Activated T-helper 1 cell treated with anti-CD3 and anti-CD28 coated beads, Interleukin-12 subunit alpha, Interleukin-12 subunit beta, Interleukin-2, Interleukin-4 antibody, amounts not matched to agents 30 ng/mL and 10 ng/mL and 1 ng/mL, durations not matched to agents 14 hours and 24 hours and 36 hours (primary cell): Measurements from ENCODE around the gene SNTB2. TPM values are rescaled to one million over a fixed set of nuclear protein-coding genes. Genes with fewer than 3 reads are reported as not detected.

Experiments
- DNase-seq: peaks from one replicate; pipeline ENCODE4 v3.0.0; 2021; ENCODE audit warnings: low spot score
- H3K27ac Mint-ChIP-seq: one replicate; pipeline ENCODE4 v1.8.0; 2021; ENCODE audit warnings: mild to moderate bottlenecking, mixed read lengths
- H3K27me3 Mint-ChIP-seq: one replicate; pipeline ENCODE4 v1.8.0; 2022; ENCODE audit warnings: mild to moderate bottlenecking, moderate library complexity, mixed read lengths; ENCODE audit not compliant: insufficient read depth
- H3K36me3 Mint-ChIP-seq: one replicate; pipeline ENCODE4 v1.8.0; 2021; ENCODE audit warnings: low read depth, mixed read lengths
- H3K4me1 Mint-ChIP-seq: one replicate; pipeline ENCODE4 v1.8.0; 2021; ENCODE audit warnings: low read depth, mixed read lengths
- H3K4me3 Mint-ChIP-seq: one replicate; pipeline ENCODE4 v1.8.0; 2021; ENCODE audit warnings: mild to moderate bottlenecking, moderate library complexity, mixed read lengths
- H3K9me3 Mint-ChIP-seq: one replicate; pipeline ENCODE4 v1.8.0; 2021; ENCODE audit warnings: mixed read lengths
- intact Hi-C: fragments of 100-400 bp; cut with micrococcal nuclease; formaldehyde crosslinking; loops from one replicate; pipeline ENCODE4 v1.15.1; 2024
- total RNA-seq: library from RNA; stranded (reverse); gene quantifications from 2 replicates; pipeline ENCODE4 v1.2.3, GENCODE V29; 2022

SNTB2 gene
- total RNA-seq, 1 donor from 2014 or later, result 29.4 TPM

DNA sequence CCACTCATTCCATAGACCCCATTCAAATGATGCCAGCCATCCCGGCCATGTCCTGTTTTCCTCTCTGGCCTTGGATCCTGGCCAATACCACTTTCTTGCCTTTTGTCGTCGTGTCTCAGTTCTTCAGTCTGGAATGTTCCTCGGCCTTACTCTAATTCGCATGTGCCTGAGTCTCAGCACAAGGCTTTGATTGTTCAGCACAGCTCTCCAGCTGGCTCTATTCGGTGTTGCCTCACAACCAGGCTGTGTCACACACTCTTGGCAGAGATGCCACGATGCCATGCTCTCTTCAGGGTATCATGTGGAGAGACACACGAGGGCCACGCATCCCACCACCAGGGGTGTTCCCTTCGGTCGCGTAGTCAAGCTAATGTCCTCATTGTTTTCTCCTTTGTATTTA lies 122.4 kb downstream of the SNTB2 start:
- Mint-ChIP-seq H3K36me3 (peaks cover 21% of the 10 kb centered on the region), H3K4me3 (no peak overlapping the region), H3K9me3 (no peaks in the 10 kb centered on the region), H3K27ac (no peak overlapping the region), H3K4me1 (peaks cover 22% of the 10 kb centered on the region), H3K27me3 (no peaks in the 10 kb centered on the region)
- intact Hi-C loops, result no loop called here
- DNase-seq, result no peak

- Mint-ChIP-seq H3K4me1 (peaks cover 23% of the 10 kb centered on the region), H3K27me3 (no peaks in the 10 kb centered on the region), H3K9me3 (no peaks in the 10 kb centered on the region), H3K36me3 (peaks cover 22% of the 10 kb centered on the region), H3K27ac (peak within 1 kb of the TSS; percentile 96), H3K4me3 (peak within 1 kb of the TSS; percentile 99)
- DNase-seq, result peak; percentile 98
- intact Hi-C loops, result loop anchor here (1.0 to 5.0 kb wide), 10 partner anchors 19 to 1224 kb away; partner anchors contain the start of genes CHTF8, COG8, NFATC3 and NIP7
Measured at GRCh38 chr16:69310653-69311532, 123.9 kb downstream of the SNTB2 start, which contains the start of gene VPS4A. TSS of gene VPS4A (plus strand) at chr16:69311350. CDS start at chr16:69311512, 162 bp downstream.

DNA sequence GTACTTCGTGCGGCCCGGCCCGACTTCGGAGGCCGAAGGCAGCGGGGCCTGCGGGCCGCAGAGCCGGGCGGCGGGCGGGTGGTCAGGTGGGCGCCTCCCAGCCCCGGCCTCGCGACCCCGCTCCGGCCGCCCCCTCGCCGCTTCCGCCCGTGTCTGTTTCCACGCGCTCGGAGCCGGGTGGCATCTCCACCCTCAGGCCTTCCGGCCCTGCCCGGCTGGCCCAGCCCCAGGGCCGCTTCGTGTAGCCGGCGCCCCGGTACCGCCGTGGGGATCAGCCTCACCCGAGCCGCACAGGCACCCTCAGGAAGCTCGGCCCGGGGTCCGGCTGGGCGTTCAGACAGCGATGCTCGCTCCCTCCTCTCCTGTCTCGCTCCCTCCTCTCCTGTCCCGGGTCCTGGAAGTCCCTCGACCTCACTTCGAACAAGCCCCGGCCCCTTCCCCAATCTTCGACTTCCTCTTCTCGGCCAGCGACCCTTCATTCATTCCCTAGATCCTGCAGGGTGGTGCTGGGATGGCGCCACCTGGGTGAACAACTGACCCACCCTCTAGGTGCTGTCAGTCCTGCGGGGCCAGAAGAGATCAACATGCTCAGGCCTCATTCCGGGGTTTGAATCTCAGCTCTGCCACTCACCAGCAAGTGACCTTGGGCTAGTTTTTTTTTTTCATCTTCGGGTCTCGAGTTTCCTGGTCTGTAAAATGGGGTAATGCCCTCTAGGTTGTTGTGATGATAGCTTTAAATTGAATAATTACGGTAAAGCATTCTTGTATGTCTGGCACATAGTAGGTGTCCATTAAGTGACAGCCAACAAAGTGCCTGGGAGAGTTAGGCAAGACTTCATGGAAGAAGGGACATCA lies 124.8 kb downstream of the SNTB2 start:
- H3K36me3 Mint-ChIP-seq, result peaks cover 28% of the 10 kb centered on the region
- H3K27ac Mint-ChIP-seq, result peak overlapping the region; percentile 96
- no peaks in the 10 kb centered on the region for H3K27me3 Mint-ChIP-seq
- DNase-seq, result peak; percentile 45
- H3K9me3 Mint-ChIP-seq, result no peaks in the 10 kb centered on the region
- peak overlapping the region; percentile 99 for H3K4me3 Mint-ChIP-seq
- intact Hi-C loops, result loop anchor here (1.0 to 5.0 kb wide), 10 partner anchors 19 to 1224 kb away; partner anchors contain the start of genes CHTF8, COG8, NFATC3 and NIP7
- peaks cover 29% of the 10 kb centered on the region for H3K4me1 Mint-ChIP-seq

- H3K27ac Mint-ChIP-seq, result peak overlapping the region; percentile 71
- peaks cover 30% of the 10 kb centered on the region for H3K36me3 Mint-ChIP-seq
- no peak for DNase-seq
- H3K4me3 Mint-ChIP-seq, result peak overlapping the region; percentile 72
- H3K4me1 Mint-ChIP-seq, result peaks cover 29% of the 10 kb centered on the region
- no peaks in the 10 kb centered on the region for H3K27me3 Mint-ChIP-seq
- intact Hi-C loops, result loop anchor here (5.0 kb wide), 1 partner anchor 1226 kb away; the partner anchor contains the start of gene NFATC3
- H3K9me3 Mint-ChIP-seq, result no peaks in the 10 kb centered on the region
Measured at GRCh38 chr16:69313469-69313868, 126.5 kb downstream of the SNTB2 start.

GRCh38 chr16:69314534-69314933 lies 127.6 kb downstream of the SNTB2 start:
- Mint-ChIP-seq H3K9me3 (no peaks in the 10 kb centered on the region), H3K27me3 (no peaks in the 10 kb centered on the region), H3K27ac (no peak overlapping the region), H3K36me3 (peaks cover 36% of the 10 kb centered on the region), H3K4me3 (no peak overlapping the region), H3K4me1 (peaks cover 29% of the 10 kb centered on the region)
- no peak for DNase-seq
- intact Hi-C loops, result loop anchor here (5.0 kb wide), 1 partner anchor 1227 kb away; the partner anchor contains the start of gene NFATC3

GRCh38 chr16:69315486-69316311 lies 128.7 kb downstream of the SNTB2 start:
- Mint-ChIP-seq H3K36me3 (peaks cover 38% of the 10 kb centered on the region), H3K9me3 (no peaks in the 10 kb centered on the region), H3K27ac (no peak overlapping the region), H3K4me3 (no peak overlapping the region), H3K4me1 (peaks cover 24% of the 10 kb centered on the region), H3K27me3 (no peaks in the 10 kb centered on the region)
- DNase-seq, result no peak
- intact Hi-C loops, result no loop called here

- no peak for DNase-seq
- intact Hi-C loops, result no loop called here
- no peaks in the 10 kb centered on the region for H3K9me3 Mint-ChIP-seq
- H3K36me3 Mint-ChIP-seq, result peaks cover 46% of the 10 kb centered on the region
- no peak overlapping the region for H3K27ac Mint-ChIP-seq
- H3K4me3 Mint-ChIP-seq, result no peak overlapping the region
- no peaks in the 10 kb centered on the region for H3K27me3 Mint-ChIP-seq
- peaks cover 26% of the 10 kb centered on the region for H3K4me1 Mint-ChIP-seq
Measured at GRCh38 chr16:69316595-69317034, 129.7 kb downstream of the SNTB2 start.

GRCh38 chr16:69318177-69318910 lies 131.4 kb downstream of the SNTB2 start:
- intact Hi-C loops, result no loop called here
- Mint-ChIP-seq H3K27ac (no peak overlapping the region), H3K36me3 (peaks cover 45% of the 10 kb centered on the region), H3K9me3 (no peaks in the 10 kb centered on the region), H3K4me1 (peaks cover 20% of the 10 kb centered on the region), H3K27me3 (no peaks in the 10 kb centered on the region), H3K4me3 (no peak overlapping the region)
- no peak for DNase-seq

DNA sequence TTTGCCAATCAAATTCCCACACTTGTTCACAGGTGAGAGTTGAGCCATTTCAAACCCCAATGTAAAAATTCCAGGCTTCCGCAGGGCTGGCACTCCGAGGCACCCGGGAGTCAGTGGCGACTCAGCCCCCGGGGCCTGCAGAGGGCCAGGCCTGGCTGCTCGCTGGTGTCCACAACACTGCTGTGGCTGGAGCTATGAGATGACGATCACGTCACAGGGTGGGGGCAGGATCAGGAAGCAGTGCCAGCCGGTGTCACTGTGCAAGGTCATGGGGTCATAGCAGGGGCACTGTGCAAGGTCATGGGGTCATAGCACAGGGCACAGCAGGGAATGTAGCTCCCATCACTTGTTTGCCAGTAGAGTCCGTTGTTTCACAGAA lies 131.9 kb downstream of the SNTB2 start:
- H3K27me3 Mint-ChIP-seq, result no peaks in the 10 kb centered on the region
- no peak overlapping the region for H3K27ac Mint-ChIP-seq
- H3K4me3 Mint-ChIP-seq, result no peak overlapping the region
- peaks cover 14% of the 10 kb centered on the region for H3K4me1 Mint-ChIP-seq
- intact Hi-C loops, result no loop called here
- peaks cover 40% of the 10 kb centered on the region for H3K36me3 Mint-ChIP-seq
- no peak for DNase-seq
- no peaks in the 10 kb centered on the region for H3K9me3 Mint-ChIP-seq

- intact Hi-C loops, result no loop called here
- Mint-ChIP-seq H3K27ac (no peak overlapping the region), H3K36me3 (peaks cover 37% of the 10 kb centered on the region), H3K9me3 (no peaks in the 10 kb centered on the region), H3K27me3 (no peaks in the 10 kb centered on the region), H3K4me1 (peaks cover 14% of the 10 kb centered on the region), H3K4me3 (no peak overlapping the region)
- DNase-seq, result no peak
Measured at GRCh38 chr16:69319381-69319780, 132.4 kb downstream of the SNTB2 start.

GRCh38 chr16:69319826-69320739 lies 133.1 kb downstream of the SNTB2 start:
- Mint-ChIP-seq H3K27me3 (no peaks in the 10 kb centered on the region), H3K4me1 (peaks cover 14% of the 10 kb centered on the region), H3K4me3 (no peak overlapping the region), H3K27ac (no peak overlapping the region), H3K9me3 (no peaks in the 10 kb centered on the region), H3K36me3 (peaks cover 40% of the 10 kb centered on the region)
- no peak for DNase-seq
- intact Hi-C loops, result no loop called here
